HG02588 (cell line): ENCODE results near the gene RWDD2A.
A peak's percentile ranks its signal among the peaks of the same experiment; 100 is the strongest.
"Not testable (repeated sequence)": the region's sequence is repeated elsewhere in the genome, so short reads cannot be mapped to it uniquely, and the experiment has no call there.

ENCODE experiments used
- ATAC-seq: cut with Tn5 transposase; IDR thresholded peaks from one replicate; pipeline ENCODE4 v1.9.1; 2021; ENCODE audit warnings: mild to moderate bottlenecking, moderate library complexity; ENCODE audit not compliant: unreplicated experiment

RWDD2A gene

GRCh38 chr6:83192871-83193746 is at the start of gene RWDD2A, which contains the start of gene PGM3:
RWDD2A (plus strand) TSS chr6:83193357; CDS start chr6:83194452, 1,095 bp downstream.
PGM3 (minus strand) TSS chr6:83193265; CDS start chr6:83191012, 2,253 bp downstream.
- ATAC-seq = peak; percentile 97

- ATAC-seq = no peak
These were observed 42.0 kb upstream of the RWDD2A start for GRCh38 chr6:83151114-83151513.

DNA sequence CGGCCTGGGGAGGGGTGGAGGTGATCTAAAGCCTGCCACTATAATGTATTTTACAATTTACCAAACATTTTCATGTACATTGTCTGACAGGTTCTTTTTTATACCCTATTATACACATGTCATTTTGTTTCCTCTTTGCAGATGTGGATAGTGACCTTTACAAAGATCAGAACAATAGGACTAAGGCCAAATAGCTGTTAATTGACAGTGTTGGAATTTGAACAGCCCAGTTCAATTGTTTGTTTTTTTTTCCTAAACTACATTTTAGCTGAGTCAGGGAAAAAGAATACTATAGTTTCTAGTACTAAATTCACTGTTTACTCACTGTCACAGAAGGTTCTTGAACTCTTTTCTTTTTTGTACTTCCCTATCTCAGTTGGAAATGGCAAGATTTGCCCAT is 40.2 kb upstream of the RWDD2A start:
- no peak for ATAC-seq

- ATAC-seq = no peak
These were observed 39.2 kb upstream of the RWDD2A start for GRCh38 chr6:83153883-83154521.

DNA sequence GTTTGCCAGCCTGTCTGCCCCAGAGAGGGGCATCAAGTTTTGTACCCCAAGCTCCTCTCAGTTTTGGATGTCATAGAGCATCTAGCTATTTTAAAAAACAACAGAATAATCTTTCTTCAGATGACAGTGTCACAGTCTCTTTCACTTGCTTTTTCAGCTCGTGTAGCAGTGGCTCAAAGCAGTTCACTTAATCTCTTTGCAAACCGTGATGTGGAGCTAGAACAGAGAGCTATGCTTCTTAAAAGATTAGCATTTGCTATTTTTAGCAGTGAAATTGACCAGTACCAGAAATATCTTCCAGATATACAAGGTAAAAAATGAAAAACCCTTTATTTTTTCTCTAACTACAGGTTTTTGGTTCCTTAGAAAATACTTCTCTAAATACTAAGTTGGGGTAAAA is 37.4 kb upstream of the RWDD2A start:
- ATAC-seq = no peak

DNA sequence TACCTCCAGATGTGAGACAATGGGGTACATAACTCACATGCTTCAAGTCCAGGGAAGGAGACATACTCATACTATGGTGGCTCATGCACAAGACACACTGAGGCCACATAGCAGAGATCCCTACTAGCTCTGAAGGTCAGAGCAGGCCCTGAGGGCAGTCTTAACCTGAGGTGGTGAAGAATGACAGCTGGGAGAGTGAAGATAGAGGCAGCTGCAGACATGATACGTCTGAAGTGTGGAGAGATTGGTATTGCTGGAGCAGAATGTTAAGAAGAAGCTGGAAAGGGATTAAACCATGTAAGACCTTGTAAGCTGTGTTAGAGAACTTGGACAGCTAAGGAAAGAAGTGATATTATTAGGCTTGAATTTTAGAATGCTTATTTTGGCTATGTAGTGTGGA is 33.0 kb upstream of the RWDD2A start:
- no peak for ATAC-seq

DNA sequence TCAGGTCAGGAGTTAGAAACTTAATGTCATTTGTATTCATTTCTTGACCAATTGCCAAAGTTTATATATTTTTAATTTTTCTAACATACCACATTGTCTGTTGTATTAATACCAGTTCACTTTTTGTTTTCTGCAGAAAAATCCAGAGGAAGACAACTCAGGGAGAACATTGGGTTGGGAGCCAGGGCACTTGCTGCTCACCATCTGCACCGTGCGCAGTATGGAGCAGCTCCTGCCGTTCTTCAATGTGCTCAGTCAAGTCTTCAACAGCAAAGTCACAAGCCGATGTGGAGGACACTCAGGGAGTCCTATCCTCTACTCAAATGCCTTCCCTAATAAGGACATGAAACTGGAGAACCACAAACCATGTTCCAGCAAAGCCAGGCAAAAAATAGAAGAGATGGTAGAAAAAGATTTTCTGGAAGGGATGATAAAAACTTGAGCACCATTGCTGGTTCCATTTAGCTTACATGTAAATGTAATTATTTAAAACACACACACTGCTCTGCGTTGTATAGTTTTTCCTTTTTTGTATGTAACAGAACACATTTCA is 25.4 kb upstream of the RWDD2A start:
- ATAC-seq = no peak

DNA sequence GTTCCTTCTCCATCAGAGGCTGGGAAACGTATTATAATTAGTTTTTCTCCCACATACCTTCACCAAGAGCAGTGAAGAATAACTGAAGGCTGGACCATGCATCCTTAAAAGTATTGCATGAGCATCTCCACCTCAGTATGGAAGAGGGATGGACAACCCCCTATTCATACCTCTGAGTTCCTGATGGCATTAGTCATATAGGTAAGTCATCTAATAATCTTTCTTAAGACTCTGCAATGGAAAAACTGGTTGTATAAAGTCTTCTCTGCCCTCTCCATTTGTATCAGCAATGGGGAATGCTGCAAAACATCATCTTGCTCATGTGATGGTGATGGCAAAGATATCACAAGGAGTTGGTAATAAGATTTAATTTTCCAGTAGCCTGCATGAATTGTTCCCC is 24.6 kb upstream of the RWDD2A start:
- no peak for ATAC-seq

GRCh38 chr6:83169106-83169505 is 24.1 kb upstream of the RWDD2A start:
- ATAC-seq = no peak

- no peak for ATAC-seq
These were observed 23.6 kb upstream of the RWDD2A start for GRCh38 chr6:83169511-83169910.

DNA sequence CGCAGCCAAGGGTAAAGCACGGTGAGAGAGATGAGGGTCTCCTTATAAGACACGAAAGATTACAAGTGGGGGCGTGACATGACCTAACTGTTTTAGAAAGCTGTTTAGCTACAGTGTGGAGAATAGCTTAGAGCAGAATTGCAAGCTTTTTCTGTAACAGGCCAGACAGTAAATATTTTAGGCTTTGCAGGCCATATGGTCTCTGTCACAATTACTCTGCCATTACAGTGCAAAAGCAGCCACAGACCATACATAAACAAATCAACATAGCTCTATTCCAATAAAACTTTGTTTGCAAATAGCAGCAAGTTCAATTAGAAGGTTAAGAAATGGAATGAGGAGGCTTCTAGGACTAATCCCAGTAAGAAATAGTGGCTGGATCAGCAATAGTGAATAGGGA is 16.9 kb upstream of the RWDD2A start:
- ATAC-seq = no peak

DNA sequence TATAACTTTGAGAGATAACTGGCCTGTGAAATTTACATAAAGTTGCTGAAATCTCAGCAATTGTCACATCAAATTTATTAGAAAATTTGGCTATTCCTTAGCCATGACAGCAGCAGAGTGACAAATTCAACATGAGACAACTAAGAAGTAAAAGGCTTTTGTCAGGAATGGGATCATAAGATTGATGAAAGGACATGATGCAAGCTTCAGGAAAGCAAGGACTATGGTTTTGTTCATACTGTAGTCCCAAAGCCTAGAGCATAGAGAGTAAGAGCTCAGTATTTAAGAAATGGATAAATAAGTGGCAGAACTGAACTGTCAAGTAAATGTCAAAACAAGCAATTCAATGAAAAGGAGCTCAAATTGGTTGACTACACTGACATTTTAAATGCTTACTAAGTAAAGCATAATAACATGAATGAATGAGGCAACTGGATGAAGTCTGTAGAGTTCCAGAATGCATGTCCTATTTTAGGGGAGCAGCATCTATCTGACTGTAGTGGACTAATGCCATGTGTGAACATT is 12.7 kb upstream of the RWDD2A start:
- no peak for ATAC-seq

GRCh38 chr6:83182114-83182513 is 11.0 kb upstream of the RWDD2A start:
- ATAC-seq = no peak

DNA sequence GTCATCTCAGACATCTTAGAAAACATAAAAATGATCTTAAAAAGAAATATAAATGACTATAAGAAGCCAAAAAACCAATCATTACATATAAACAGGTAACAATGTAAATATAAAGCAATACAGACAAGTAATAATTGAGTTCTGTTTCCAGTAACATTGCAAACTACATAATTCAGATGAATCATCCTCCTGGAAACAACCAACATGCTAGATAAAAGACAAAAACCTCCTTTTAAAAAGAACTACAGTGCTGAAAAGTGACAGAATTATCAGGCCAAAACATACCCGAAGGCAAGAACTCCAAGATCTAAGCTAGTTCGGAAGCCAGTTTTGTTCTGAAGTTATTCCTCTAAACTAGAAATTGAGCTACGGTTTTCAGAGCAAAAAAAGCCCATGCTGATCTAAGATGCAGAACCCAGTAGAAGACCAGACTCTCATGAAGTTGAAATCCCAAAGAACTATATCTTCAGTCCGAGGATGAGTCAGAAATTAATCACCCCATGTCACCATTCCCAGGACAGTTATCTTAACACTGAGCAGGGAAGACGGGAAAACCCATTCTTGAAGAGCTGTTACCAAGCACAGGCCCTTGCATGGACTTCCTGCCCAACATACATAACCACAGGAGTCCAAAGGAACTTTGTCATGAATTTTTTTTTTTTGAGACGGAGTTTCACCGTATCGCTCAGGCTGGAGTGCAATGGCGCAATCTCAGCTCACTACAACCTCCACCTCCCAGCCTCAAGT is 9.9 kb upstream of the RWDD2A start:
- ATAC-seq = no peak

GRCh38 chr6:83185096-83185495 is 8.1 kb upstream of the RWDD2A start:
- ATAC-seq = no peak

DNA sequence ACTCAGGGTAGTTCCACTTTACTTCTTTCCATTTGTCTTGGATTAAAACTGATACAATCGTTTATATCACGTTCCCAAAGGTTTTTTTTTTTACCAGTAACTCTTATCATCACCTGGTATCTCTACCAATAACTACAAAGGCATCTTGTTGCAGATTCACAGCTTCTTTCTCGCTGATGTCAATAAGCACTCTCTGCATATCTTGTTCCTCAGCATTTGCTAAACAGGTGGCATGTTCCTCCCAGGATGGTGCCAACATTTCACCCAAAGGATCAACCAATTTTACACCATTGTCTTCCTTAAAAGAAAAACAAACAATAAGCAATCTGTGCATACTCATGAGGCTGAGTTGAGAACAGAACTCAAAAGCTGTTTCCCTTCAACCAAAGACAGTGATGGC is 4.7 kb upstream of the RWDD2A start:
- no peak for ATAC-seq

DNA sequence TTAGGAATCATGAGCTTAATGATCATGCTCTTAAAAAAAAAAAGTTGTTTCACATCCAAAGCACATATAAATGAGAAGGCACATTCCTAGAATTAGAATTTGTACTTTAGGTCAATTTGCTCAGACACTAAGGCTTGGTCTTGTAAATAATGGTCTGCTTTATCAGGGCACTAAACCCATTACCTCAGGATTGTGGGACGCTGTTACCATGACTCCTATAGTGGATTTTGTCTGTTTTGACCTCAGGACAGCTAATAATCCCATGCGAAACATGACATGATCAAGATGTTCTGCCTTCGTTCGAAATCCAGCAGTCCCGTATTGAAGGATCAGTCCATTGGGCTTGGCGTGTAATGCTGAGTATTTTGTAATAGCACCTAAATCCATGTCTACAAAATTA is 2.5 kb upstream of the RWDD2A start:
- no peak for ATAC-seq

- not testable (repeated sequence) for ATAC-seq
These were observed 1.2 kb upstream of the RWDD2A start for GRCh38 chr6:83191974-83192373.

GRCh38 chr6:83192456-83192855 is 701 bp upstream of the RWDD2A start:
- ATAC-seq = no peak

GRCh38 chr6:83193747-83194566 is 800 bp downstream of the RWDD2A start:
- ATAC-seq = peak; percentile 24
